NCI-H226 (cell line): ENCODE data around the gene HTT.
"Not testable (repeated sequence)": the region's sequence is repeated elsewhere in the genome, so short reads cannot be mapped to it uniquely, and the experiment has no call there.

ENCODE experiments used
- DNase-seq: peaks from one replicate; pipeline ENCODE4 v3.0.0-alpha.2; 2015

HTT gene

DNA sequence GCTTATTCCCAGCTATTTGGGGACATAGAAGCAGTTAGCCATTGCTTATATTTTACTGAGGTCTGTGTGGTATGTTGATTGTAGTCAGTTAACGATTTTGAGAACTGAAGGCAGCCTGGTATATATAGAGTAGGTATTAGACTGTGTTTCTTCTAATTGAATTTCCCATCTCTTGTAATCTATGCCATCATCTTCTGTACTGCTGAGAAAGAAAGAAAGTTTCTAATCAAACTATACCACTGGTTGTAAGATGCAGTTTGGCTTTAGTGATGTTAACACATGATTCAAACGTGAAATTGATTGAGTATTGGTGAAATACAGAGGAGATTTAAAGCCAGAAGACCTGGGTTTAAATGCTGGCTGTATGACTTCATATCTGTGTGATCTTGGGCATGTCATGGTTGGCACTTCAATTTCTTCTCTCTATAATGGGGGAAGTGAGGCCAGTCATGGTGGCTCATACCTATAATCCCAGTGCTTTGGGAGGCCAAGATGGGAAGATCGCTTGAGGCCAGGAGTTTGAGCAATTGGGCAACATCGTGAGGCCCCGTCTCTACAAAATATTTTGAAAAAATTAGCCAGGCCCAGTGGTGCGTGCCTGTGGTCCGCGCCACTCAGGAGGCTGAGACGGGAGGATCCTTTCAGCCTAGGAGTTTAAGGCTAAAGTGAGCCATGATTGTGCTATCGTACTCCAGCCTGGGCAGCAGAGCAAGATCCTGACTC lies 11.6 kb downstream of the HTT start:
- DNase-seq = no peak

GRCh38 chr4:3087115-3087797 lies 12.8 kb downstream of the HTT start:
- no peak for DNase-seq

GRCh38 chr4:3091464-3091863 lies 17.0 kb downstream of the HTT start:
- DNase-seq = no peak

GRCh38 chr4:3094701-3095100 lies 20.2 kb downstream of the HTT start:
- DNase-seq = not testable (repeated sequence)

DNA sequence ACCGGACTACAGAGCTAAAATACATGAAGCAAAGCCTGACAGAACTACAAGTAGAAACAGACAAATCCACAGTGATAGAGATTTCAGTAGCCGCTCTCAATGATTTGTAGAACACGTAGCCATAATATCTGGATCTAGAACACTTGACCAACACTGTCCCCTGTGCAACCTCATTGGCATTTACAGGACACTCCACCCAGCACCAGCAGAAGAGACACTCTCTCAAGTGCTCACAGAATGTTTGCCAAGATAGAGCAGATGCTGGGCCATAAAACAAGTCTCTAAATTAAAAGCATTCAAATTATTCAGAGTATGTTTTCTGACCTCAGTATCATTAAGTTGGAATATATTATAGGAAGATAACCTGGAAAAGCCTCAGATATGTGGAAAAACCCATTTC lies 21.7 kb downstream of the HTT start:
- DNase-seq = no peak

DNA sequence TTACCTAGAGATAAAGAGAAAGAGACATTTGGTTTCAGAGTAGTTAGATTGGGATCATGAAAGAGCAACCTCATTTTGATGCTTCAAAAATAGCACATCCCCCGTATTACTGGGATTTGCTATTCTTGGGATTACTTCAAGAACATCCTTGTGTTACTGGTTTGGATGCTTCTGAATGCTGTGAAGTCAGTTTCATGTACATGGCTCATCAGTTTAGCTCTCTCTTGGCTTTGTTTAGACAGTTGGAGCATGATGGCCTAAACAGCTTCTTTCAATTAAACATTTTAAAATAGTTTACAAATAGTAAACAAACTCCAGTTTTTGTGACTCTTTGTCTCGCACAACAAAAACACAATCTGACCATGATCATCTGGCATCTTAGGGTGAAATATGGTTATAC lies 23.9 kb downstream of the HTT start:
- DNase-seq = no peak

DNA sequence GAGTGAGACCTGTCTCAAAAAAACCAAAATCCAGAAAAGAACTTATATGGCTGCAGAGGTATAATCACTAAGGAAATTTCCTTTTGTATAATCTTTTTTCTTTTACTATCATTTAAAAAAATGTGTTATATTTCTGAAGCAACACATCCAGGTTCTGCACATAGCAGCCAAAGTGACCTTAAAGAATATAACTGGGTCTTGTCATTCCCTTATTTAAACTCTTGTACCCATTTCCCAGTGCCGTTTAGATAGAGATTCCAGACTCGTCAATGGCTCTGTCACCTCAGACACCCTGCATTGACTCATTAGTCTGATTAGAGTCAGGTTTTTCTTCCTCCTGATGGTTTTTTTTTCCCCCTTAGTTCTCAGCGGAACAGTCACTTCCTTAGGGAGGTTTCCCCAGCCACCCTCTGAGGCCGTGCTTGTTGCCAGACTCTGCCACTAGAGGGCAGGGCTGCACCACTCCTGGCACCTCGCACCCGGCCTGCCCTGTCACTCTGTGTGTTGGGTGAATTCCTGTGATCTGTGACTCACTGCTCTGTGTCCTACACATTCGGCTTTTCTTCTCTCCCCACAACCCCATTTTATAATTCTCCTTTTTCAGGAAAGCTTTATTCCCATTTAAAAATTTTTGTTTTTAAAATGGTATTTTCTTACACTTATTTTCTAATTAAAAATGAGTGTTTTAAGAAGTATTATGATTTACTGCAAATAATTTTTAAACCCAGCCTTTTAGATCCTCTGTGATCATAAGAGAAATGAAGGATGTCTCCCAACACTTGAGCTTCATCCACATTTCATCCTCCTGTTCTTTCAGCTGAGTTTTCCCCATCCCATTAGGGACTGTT lies 32.1 kb downstream of the HTT start:
- peak; percentile 72 for DNase-seq

- DNase-seq = no peak
Observed at GRCh38 chr4:3107271-3107670, 32.8 kb downstream of the HTT start.

GRCh38 chr4:3107691-3108121 lies 33.2 kb downstream of the HTT start:
- no peak for DNase-seq

GRCh38 chr4:3108211-3108610 lies 33.7 kb downstream of the HTT start:
- DNase-seq = no peak

GRCh38 chr4:3111461-3111860 lies 37.0 kb downstream of the HTT start:
- peak; percentile 32 for DNase-seq

DNA sequence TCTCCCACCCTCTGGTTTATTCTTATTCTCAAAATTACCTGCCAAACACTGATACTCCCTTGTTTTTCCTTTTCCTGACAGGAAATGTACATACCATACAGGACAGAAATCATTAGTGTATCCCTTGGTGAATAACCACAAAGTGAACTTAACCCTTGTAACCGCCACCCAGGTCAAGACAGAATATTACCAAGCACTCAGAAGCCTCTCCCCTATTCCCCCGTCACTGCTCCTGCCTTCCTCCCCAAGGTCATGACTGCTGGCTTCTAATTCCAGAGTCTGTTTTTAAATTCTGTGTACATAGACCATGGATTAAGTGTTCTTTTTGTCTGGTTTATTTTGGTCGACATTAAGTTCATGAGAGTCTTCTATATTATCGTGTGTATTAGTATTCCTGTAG lies 37.7 kb downstream of the HTT start:
- no peak for DNase-seq

DNA sequence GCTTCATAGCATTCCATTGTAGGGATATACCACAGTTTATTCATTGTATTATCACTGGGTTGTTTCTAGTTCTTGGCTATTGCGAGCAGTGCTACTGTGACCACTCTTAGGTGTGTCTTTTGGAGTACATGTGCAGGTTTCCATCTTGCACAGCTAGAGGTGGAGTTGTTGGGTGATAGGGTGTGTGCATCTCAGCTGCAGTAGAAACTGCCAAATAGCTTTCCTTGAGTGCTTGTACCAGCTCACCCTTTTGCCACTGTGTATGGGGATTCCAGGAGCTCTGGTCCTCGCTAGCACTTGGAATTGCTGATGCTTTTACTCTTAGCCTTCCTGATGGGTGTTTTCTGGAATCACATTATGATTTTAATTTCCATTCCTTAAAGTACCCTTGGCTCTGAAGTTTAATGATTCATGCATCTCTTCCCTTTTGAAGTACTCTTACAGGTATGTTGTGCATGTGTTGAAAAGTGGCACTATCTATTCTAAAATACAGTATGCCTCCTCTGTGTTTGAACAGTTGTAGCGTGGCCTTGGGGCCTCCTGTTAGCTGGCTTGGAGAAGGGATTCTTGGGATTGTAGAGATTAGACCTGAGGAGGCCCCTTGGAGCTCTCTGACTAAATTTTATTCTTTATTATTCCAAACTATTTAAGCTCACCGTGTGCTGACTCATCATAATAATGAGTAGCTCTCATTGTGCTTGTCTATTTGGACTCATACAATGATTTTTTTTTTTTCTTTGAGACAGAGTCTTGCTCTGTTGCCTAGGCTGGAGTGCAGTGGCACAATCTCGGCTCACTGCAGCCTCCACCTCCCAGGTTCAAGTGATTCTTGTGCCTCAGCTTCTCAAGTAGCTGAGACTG lies 38.4 kb downstream of the HTT start:
- no peak for DNase-seq

DNA sequence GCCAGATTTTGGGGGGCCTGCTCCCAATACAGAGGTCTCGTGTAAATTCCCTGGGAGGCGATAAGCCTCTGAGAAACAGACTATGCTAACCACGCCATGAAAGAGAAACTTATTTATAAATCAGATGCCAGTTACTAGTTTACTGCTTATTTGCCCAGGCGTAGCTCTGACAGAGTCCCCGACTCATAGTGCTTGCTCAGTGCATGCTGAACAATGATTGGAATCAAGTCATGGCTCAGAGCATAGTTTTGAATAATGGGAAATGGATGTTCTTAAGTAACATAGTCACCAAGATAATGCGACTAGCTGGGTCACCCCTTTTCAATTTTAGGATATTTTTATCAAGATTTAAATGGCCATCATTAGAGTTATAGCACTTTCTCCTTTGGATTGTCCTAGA lies 39.9 kb downstream of the HTT start:
- no peak for DNase-seq

GRCh38 chr4:3115637-3116270 lies 41.3 kb downstream of the HTT start:
- DNase-seq = no peak

GRCh38 chr4:3116955-3117354 lies 42.5 kb downstream of the HTT start:
- DNase-seq = no peak

DNA sequence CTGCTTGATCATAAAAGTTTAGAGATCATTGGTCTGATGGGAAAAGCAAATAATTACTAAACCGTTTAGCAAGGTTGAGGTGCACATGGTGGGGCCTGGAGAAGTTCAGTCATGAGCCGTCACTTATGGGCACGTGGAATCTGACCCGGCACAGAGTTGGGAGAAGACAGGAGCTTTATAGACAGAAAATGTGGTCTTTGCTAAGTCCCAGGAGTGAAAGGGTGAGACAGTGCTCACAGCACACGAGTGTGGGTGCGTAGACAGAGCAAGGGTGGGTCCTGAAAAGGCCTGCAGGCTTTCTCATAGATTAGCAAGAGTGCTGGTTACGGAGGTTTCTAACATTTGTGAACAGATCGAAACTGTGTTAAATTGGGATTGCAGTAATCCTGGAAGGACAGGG lies 43.8 kb downstream of the HTT start:
- no peak for DNase-seq

GRCh38 chr4:3119464-3119863 lies 45.0 kb downstream of the HTT start:
- no peak for DNase-seq

DNA sequence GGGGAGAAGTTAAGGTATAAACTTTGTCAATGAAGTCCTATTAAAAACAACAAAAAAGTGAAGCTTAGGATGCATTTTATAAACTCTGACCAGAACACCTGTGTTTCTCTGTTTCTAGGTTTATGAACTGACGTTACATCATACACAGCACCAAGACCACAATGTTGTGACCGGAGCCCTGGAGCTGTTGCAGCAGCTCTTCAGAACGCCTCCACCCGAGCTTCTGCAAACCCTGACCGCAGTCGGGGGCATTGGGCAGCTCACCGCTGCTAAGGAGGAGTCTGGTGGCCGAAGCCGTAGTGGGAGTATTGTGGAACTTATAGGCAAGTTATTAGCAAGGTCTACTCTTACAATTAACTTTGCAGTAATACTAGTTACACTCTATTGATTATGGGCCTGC lies 46.6 kb downstream of the HTT start:
- no peak for DNase-seq

DNA sequence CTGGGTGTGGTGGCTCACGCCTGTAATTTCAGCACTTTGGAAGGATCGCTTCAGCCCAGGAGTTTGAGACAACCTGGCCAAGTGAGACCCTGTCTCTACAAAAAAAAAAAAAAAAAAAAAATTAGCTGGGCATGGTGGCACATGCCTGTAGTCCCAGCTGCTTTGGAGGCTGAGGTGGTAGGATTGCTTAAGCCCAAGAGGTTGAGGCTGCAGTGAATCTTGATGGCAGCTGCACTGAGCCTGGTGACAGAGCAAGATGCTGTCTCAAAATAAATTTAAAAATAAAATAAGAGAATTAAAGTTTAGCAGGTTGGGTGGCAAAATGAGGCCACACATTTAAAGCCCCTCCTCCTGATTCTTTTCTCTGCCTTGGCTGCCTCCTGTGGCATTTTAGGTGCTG lies 47.1 kb downstream of the HTT start:
- no peak for DNase-seq

DNA sequence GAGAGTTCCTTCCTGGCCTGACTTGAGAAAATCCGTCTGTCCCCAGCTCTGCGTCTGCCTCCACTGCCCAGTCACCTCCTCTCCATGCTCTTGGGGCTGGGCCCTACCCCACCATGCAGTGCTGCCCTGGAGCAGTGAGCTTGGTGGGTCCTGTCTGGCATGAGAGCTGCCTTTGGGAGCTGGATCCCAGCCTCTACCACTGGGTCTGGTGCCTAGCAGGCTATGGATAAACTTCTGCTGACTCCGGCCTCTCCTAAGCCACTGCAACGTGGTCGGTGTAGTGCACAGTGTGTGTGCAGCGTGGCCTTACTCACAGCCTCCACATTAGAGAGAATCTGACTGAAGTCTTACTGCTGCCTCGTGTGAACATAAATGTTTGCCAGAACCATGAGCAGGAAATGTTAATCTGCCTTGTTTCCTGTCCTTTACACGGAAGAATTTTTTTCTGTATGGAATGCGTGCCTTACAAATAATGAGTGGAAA lies 47.6 kb downstream of the HTT start:
- DNase-seq = no peak

DNA sequence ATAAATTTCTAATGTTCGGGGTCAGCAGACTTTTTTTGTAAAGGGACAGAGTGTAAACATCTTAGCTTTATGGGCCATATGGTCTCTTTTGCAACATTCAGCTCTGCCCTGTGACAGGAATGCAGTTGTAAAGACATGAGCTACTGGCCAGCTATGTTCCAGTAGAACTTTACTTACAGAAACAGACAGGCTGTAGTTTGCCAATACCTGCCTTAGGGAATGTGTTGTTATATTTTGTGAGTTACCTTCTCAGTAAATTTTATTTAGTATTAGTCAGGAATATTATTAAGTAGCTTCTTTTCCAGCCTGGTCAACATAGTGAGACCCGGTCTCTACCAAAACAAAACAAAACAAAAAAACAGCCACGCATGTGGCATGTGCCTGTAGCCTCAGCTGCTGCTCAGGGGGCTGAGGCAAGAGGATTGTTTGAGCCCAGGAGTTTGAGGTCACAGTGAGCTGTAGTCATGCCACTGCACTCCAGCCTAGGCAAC lies 48.7 kb downstream of the HTT start:
- DNase-seq = no peak
